Measurements from ENCODE around the gene CARS1. TPM values are rescaled to one million over a fixed set of nuclear protein-coding genes. Genes with fewer than 3 reads are reported as not detected.

The CARS1 gene
- total and polyA plus RNA-seq, 9 of the 15 experiments (the other 6 are each of a cell fraction or from before 2014, with no cell fraction given), result 14.4 to 106 (median 73.6) TPM

- TF ChIP-seq ZNF707 (CRISPR knock-in tag; conservative IDR thresholded peaks at IDR 0.05) (no peak), SNRNP70 (optimal IDR thresholded peaks at IDR 0.05; ENCODE audit: low read depth, low read length) (no peak), ZNF143 (CRISPR knock-in tag; IDR thresholded peaks at IDR 0.05) (no peak), IRF9 (tag; IDR thresholded peaks at IDR 0.05) (no peak), HES1 (IDR thresholded peaks at IDR 0.05; ENCODE audit: low read depth) (peak; percentile 44; the same call in 1 of the 2 replicates), ZNF217 (CRISPR knock-in tag; IDR thresholded peaks at IDR 0.05) (no peak), CHD4 (IDR thresholded peaks at IDR 0.05; ENCODE audit: insufficient read depth, insufficient replicate concordance, low read depth, low read length, poor library complexity, severe bottlenecking) (no peak), EHMT2 (IDR thresholded peaks at IDR 0.05) (no peak), ZFP91 (CRISPR knock-in tag; IDR thresholded peaks at IDR 0.05) (no peak), GTF2A2 (tag; IDR thresholded peaks at IDR 0.05) (no peak), POLR2B (IDR thresholded peaks at IDR 0.05; ENCODE audit: low read depth, partially characterized antibody) (peak; percentile 76), SMARCC2 (IDR thresholded peaks at IDR 0.05; ENCODE audit: low read depth) (0 out of 2 replicates have a peak, but pooled peaks have one; percentile 27), CBX2 (IDR thresholded peaks at IDR 0.05; ENCODE audit: insufficient read depth, low read length, poor library complexity, severe bottlenecking) (no peak), FOXJ2 (tag; IDR thresholded peaks at IDR 0.05) (no peak), ZBTB8A (IDR thresholded peaks at IDR 0.05; ENCODE audit: partially characterized antibody) (no peak), BRCA1 (IDR thresholded peaks at IDR 0.05) (no peak), BRCA1 (CRISPR knock-in tag; IDR thresholded peaks at IDR 0.05) (no peak), AFF4 (CRISPR knock-in tag; IDR thresholded peaks at IDR 0.05) (peak; percentile 79; the same call in 1 of the 2 replicates), ATF7 (IDR thresholded peaks at IDR 0.05) (peak; percentile 72), SLC30A9 (CRISPR knock-in tag; IDR thresholded peaks at IDR 0.05) (no peak), HDAC2 (IDR thresholded peaks at IDR 0.05) (peak; percentile 83; the same call in 1 of the 2 replicates)
These were observed 64.8 kb downstream of the CARS1 start, which contains the start of gene NAP1L4 (continued) for GRCh38 chr11:2992234-2992996.
